GM12878 (cell line): ENCODE results near the gene EMX1.

ENCODE experiments used
- HDGF ChIP-seq: fragments of 450-650 bp; IDR thresholded peaks from 2 replicates; pipeline ENCODE4 v1.6.1; 2016; ENCODE audit warnings: antibody characterized with exemption
- SIX5 ChIP-seq: IDR thresholded peaks from 2 replicates; pipeline ENCODE4 v1.6.1; 2011; ENCODE audit warnings: mild to moderate bottlenecking, low read depth, low read length, moderate library complexity; ENCODE audit not compliant: severe bottlenecking

GRCh38 chr2:72887740-72888437 lies 29.4 kb upstream of the EMX1 start:
- no peak for TF ChIP-seq HDGF
- no peak for TF ChIP-seq SIX5
